ENCODE results near the gene LENG1.
"Not testable (repeated sequence)": the region's sequence is repeated elsewhere in the genome, so short reads cannot be mapped to it uniquely, and the experiment has no call there.

The LENG1 gene

GRCh38 chr19:54159352-54160181 lies at the start of gene LENG1:
Gene LENG1, minus strand, starts transcription at chr19:54159721. Its CDS starts 26 bp downstream, at chr19:54159695.
- DNase-seq = peak; percentile 100

GRCh38 chr19:54208784-54209057 lies 49.2 kb upstream of the LENG1 start:
- peak; percentile 76 for DNase-seq

GRCh38 chr19:54207983-54208783 lies 48.7 kb upstream of the LENG1 start:
- DNase-seq = peak; percentile 76

GRCh38 chr19:54207676-54207982 lies 48.1 kb upstream of the LENG1 start:
- DNase-seq = no peak

- DNase-seq = not testable (repeated sequence)
Observed at GRCh38 chr19:54207193-54207592, 47.7 kb upstream of the LENG1 start.

- no peak for DNase-seq
Observed at GRCh38 chr19:54206831-54207177, 47.3 kb upstream of the LENG1 start.

- no peak for DNase-seq
Observed at GRCh38 chr19:54206030-54206830, 46.7 kb upstream of the LENG1 start.

GRCh38 chr19:54204767-54205468 lies 45.4 kb upstream of the LENG1 start:
- DNase-seq = no peak

GRCh38 chr19:54203151-54203611 lies 43.7 kb upstream of the LENG1 start:
- peak; percentile 62 for DNase-seq

GRCh38 chr19:54201980-54202379 lies 42.5 kb upstream of the LENG1 start:
- no peak for DNase-seq

- DNase-seq = no peak
Observed at GRCh38 chr19:54201172-54201701, 41.7 kb upstream of the LENG1 start.

GRCh38 chr19:54199401-54199800 lies 39.9 kb upstream of the LENG1 start:
- no peak for DNase-seq

GRCh38 chr19:54197121-54197520 lies 37.6 kb upstream of the LENG1 start:
- no peak for DNase-seq

GRCh38 chr19:54196536-54196935 lies 37.0 kb upstream of the LENG1 start:
- DNase-seq = no peak

- not testable (repeated sequence) for DNase-seq
Observed at GRCh38 chr19:54194463-54194862, 34.9 kb upstream of the LENG1 start.

- DNase-seq = no peak
Observed at GRCh38 chr19:54193011-54193410, 33.5 kb upstream of the LENG1 start.

GRCh38 chr19:54191811-54192453 lies 32.4 kb upstream of the LENG1 start:
- peak; percentile 71 for DNase-seq

- DNase-seq = peak; percentile 94
Observed at GRCh38 chr19:54191011-54191810, 31.7 kb upstream of the LENG1 start, which contains the start of gene TSEN34. Gene TSEN34, plus strand, starts transcription at chr19:54191308. Its CDS starts 57 bp downstream, at chr19:54191365.

GRCh38 chr19:54190503-54191010 lies 31.0 kb upstream of the LENG1 start:
- DNase-seq = peak; percentile 99

- peak; percentile 100 for DNase-seq
Observed at GRCh38 chr19:54189735-54190502, 30.4 kb upstream of the LENG1 start.

Measured in DMS53 (cell line).